ENCODE measurements around the gene ANGEL1. TPM values are rescaled to one million over a fixed set of nuclear protein-coding genes. Genes with fewer than 3 reads are reported as not detected.
A peak's percentile ranks its signal among the peaks of the same experiment; 100 is the strongest.

Gene ANGEL1
- total RNA-seq, 1 donor from 2014 or later: 15.9 TPM

DNA sequence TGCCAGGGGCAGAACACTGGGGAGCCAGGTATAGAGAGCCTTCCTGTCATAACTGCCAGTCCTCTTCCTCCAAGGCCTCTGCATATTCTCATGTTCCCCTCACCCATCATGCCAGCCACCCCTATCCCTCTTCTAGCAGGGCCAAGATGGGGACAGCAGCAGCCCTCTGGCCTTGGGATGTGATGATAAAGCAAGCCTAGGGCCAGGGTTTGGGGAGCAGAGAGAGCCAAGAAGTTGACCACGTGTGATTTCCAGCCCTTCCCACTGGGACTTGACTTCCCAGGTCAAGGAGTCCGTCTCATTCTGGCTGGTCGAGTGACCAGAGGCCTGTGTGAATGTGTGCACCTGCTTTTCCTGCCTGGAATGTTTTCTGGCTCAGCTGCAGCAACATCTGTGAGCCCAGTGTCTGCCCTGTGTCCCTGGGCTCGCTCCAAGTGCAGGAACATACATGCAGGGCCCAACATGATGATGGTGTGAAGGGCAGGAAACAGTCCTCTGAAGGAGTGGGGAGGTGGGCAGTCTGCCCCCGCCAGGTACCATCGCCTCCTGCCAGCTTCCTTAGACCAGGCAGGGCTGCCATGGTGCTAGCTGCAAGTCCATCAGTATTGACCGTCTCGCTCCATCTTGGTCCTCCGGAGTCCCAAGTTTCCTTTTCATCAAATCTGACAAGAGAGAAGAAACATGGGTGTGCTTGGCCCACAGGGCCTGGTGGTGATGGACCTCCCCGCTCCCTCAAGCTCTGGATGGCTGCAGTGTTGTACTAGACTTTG, 30.4 kb downstream of the ANGEL1 start:
- intact Hi-C loops (cut with micrococcal nuclease): loop anchor here (2.0 kb wide), 1 partner anchor 29 kb away; no protein-coding TSS in a partner anchor
- no peaks in the 10 kb centered on the region for H3K9me3 Mint-ChIP-seq
- H3K36me3 Mint-ChIP-seq (ENCODE audit: low read depth): peaks cover 28% of the 10 kb centered on the region
- no peaks in the 10 kb centered on the region for H3K27me3 Mint-ChIP-seq (ENCODE audit: low read depth)
- peak overlapping the region; percentile 34 for H3K4me3 Mint-ChIP-seq (ENCODE audit: low read depth)
- peaks cover 32% of the 10 kb centered on the region for H3K4me1 Mint-ChIP-seq (ENCODE audit: low read depth)
- DNase-seq (ENCODE audit: low spot score): no peak
- H3K27ac Mint-ChIP-seq: peak overlapping the region; percentile 85

DNA sequence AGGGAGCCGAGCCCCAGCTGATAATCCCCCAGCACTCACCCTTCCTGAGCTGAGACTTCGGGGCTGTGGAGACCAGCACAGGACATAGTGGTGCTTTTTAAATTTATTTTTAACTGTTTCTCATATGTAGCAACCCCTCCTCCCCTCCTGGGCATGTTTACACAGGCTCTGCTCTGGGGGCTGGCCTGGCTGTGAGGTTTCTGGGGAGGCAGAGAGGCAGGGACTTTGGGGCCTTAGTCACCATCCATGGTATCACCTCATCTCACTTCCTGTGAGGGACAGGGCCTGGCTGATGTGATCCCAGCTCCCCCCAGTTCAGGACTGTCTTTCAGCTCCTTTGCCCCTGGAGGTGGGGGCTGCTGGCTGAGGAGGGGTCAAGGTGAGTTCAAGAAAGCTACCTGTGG, 31.0 kb downstream of the ANGEL1 start:
- intact Hi-C loops (cut with micrococcal nuclease): loop anchor here (2.0 kb wide), 1 partner anchor 29 kb away; no protein-coding TSS in a partner anchor
- H3K4me3 Mint-ChIP-seq (ENCODE audit: low read depth): no peak overlapping the region
- H3K4me1 Mint-ChIP-seq (ENCODE audit: low read depth): peaks cover 32% of the 10 kb centered on the region
- H3K27ac Mint-ChIP-seq: peak overlapping the region; percentile 85
- no peak for DNase-seq (ENCODE audit: low spot score)
- H3K27me3 Mint-ChIP-seq (ENCODE audit: low read depth): no peaks in the 10 kb centered on the region
- H3K9me3 Mint-ChIP-seq: no peaks in the 10 kb centered on the region
- peaks cover 25% of the 10 kb centered on the region for H3K36me3 Mint-ChIP-seq (ENCODE audit: low read depth)

DNA sequence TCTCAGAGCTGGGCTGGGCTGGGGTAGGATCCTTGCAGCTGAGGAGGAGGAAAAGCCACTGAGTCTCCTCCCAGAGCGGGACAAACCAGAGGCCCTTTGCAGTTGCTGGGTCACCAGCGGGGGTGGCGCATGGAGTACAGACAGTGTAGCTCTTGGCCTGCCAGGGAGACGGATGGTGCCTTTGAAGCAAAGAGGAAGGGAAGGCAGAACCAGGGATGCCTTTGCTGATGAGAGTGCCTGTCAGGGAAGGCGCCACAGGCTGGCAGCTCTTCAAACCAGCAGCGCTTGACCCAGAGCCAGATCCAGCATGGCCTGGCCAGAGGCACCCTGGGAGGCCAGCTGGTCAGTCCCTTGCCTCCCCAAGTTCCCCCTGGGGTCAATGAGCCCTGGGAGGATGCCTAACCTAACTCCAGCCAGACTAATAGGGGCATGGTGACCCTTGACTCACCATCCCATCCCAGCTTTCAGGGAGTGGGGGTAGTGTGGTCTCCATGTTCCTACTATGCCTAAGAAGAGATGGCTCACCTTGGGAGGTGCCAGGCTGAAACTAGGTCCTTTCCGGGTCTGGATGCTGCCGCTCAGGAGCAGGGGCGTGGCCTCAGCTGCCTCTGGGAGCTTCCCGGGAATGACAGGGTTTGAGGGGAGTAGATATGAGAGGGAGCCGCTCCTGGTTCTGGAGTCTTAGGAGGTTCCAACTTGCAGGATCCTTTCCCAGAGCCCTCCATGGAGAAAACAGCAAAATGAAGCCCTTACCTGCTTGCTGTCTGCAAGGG, 31.6 kb downstream of the ANGEL1 start:
- Mint-ChIP-seq H3K4me3 (ENCODE audit: low read depth) (no peak overlapping the region), H3K36me3 (ENCODE audit: low read depth) (peaks cover 21% of the 10 kb centered on the region), H3K4me1 (ENCODE audit: low read depth) (peaks cover 32% of the 10 kb centered on the region), H3K27me3 (ENCODE audit: low read depth) (no peaks in the 10 kb centered on the region), H3K9me3 (no peaks in the 10 kb centered on the region), H3K27ac (peak overlapping the region; percentile 71)
- intact Hi-C loops (cut with micrococcal nuclease): no loop called here
- no peak for DNase-seq (ENCODE audit: low spot score)

DNA sequence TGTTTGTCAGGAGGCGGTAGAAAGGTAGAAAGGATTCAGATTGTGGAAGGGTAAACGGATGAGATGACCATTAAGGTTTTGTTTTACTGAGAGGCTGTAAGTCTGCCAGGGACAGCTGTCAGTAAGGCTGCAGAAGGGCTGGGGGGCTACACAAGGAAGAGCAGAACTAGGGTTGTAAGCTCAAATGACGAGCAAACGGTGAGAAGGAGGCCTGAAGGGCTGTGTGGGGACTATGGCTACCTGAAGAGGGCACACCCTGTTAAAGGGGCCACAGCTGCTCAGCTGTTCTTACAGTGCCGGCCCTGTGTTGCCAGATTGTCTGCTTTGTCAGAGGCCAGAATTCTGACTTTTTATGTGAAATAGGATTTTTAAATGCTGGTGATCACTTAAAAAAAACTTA, 32.3 kb downstream of the ANGEL1 start:
- Mint-ChIP-seq H3K27ac (peak overlapping the region; percentile 50), H3K36me3 (ENCODE audit: low read depth) (peaks cover 21% of the 10 kb centered on the region), H3K27me3 (ENCODE audit: low read depth) (no peaks in the 10 kb centered on the region), H3K4me1 (ENCODE audit: low read depth) (peaks cover 32% of the 10 kb centered on the region), H3K9me3 (no peaks in the 10 kb centered on the region), H3K4me3 (ENCODE audit: low read depth) (no peak overlapping the region)
- intact Hi-C loops (cut with micrococcal nuclease): no loop called here
- no peak for DNase-seq (ENCODE audit: low spot score)

DNA sequence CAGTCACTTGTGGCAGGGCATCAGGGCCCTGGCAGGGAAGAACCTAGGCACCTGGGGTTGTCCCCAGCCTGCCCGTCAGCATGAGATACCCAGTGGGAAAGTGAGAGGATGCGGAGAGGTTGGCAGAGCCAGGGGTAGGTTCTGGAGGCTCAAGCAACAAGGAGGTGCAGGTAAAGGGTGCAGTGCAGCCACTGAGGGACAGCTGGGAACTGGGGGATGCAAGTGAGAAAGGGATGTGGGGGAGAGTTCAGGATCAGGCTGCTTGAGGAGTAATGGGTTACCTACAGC, 32.7 kb downstream of the ANGEL1 start:
- H3K4me1 Mint-ChIP-seq (ENCODE audit: low read depth): peaks cover 32% of the 10 kb centered on the region
- no peaks in the 10 kb centered on the region for H3K9me3 Mint-ChIP-seq
- H3K4me3 Mint-ChIP-seq (ENCODE audit: low read depth): no peak overlapping the region
- intact Hi-C loops (cut with micrococcal nuclease): no loop called here
- no peaks in the 10 kb centered on the region for H3K27me3 Mint-ChIP-seq (ENCODE audit: low read depth)
- peak overlapping the region; percentile 50 for H3K27ac Mint-ChIP-seq
- DNase-seq (ENCODE audit: low spot score): no peak
- peaks cover 21% of the 10 kb centered on the region for H3K36me3 Mint-ChIP-seq (ENCODE audit: low read depth)

DNA sequence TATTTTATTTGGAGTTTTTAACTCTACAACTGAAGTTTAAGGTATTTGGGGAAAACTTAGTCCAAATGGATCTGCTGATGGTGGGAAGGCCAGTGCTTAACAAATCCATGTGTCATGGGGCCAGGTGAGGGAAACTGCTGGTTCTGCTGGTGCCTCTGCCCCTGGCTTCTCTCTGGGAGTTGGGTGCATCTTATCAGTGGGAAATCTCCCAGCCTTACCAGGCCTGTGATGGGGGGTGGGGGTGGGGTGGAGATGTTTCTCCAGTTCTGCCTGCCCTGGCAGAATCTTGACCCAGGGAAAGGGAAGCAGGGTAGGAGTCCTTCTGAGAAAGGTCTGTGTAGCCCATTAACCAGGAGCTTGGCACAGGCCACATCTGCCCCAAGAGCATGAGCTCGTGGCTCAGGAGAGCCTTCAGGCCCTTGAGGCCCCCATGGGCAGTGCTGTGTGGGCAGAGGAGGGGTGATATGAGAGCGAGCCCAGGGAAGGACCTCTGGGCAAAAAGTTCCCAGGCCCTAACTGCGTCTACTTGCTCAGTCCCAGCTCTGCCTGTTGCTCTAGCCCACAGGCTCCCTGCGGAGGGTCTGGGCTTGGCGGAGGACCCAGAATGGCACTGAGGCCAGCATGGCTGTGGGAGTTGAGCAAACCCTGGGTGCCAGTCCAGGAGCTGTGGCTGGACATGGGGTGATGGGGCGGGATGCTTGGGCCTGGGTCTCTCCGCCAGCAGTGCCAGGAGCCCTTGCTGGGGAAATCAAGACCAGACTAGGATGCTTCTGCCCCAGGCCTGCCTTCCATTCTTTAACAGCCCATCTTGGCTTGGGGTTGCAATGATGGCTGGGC, 33.2 kb downstream of the ANGEL1 start:
- Mint-ChIP-seq H3K27ac (peak overlapping the region; percentile 50), H3K9me3 (no peaks in the 10 kb centered on the region), H3K27me3 (ENCODE audit: low read depth) (no peaks in the 10 kb centered on the region), H3K4me3 (ENCODE audit: low read depth) (no peak overlapping the region), H3K36me3 (ENCODE audit: low read depth) (peaks cover 18% of the 10 kb centered on the region), H3K4me1 (ENCODE audit: low read depth) (peaks cover 30% of the 10 kb centered on the region)
- no peak for DNase-seq (ENCODE audit: low spot score)
- intact Hi-C loops (cut with micrococcal nuclease): no loop called here

DNA sequence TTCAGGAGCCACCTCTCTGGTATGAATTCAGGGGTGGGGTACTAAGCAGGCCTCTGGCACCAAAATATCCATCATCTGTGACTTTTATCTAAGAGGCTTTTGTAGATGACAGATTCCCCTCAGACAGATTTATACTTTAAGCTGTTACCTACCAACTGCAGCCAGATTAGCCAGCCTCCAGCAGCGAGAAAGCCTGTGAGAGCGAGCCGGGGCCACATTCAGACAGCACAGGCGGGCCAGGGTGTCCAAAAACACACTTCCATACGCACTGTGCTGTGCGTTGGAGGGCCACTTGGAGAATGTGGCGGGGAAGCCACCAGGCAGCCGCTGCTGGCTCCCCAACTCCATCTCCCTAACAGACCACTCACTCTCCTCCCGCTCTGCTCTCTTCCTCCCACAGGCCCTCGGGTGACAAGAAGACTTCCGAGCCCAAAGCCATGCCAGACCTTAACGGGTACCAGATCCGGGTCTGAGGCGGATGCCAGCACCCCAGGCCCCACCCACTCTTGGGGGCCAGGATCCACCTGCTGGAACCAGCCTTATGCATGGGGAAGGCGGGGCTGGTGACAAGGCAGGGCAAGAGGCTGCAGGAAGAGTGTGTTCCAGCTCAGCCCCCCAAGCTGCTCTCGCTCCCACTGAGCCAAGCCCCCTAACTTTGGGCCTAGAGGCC, 34.0 kb downstream of the ANGEL1 start:
- intact Hi-C loops (cut with micrococcal nuclease): no loop called here
- Mint-ChIP-seq H3K27ac (no peak overlapping the region), H3K36me3 (ENCODE audit: low read depth) (peaks cover 18% of the 10 kb centered on the region), H3K9me3 (no peaks in the 10 kb centered on the region), H3K27me3 (ENCODE audit: low read depth) (no peaks in the 10 kb centered on the region), H3K4me1 (ENCODE audit: low read depth) (peaks cover 33% of the 10 kb centered on the region), H3K4me3 (ENCODE audit: low read depth) (no peak overlapping the region)
- DNase-seq (ENCODE audit: low spot score): no peak

DNA sequence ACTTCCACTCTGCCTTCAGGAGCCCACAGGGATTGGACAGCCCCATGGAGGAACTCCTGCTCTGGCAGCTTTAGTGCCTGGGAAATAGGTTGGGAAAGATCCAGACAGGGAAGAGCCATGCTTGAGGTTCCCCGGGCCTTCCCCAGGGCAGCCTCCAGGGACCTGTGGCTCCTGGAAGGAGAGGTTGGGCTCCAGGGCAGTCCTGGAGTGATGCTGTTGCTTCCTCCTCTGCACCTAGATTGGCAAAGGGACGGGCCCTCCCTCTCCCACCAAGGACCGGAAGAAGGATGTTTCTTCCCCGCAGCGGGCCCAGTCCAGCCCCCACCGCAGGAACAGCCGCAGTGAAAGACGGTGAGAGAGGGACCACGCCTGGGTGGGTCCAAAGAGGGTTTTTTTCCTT, 35.0 kb downstream of the ANGEL1 start:
- Mint-ChIP-seq H3K4me3 (ENCODE audit: low read depth) (no peak overlapping the region), H3K36me3 (ENCODE audit: low read depth) (peaks cover 12% of the 10 kb centered on the region), H3K4me1 (ENCODE audit: low read depth) (peaks cover 32% of the 10 kb centered on the region), H3K27ac (no peak overlapping the region), H3K27me3 (ENCODE audit: low read depth) (no peaks in the 10 kb centered on the region), H3K9me3 (no peaks in the 10 kb centered on the region)
- intact Hi-C loops (cut with micrococcal nuclease): no loop called here
- DNase-seq (ENCODE audit: low spot score): no peak

DNA sequence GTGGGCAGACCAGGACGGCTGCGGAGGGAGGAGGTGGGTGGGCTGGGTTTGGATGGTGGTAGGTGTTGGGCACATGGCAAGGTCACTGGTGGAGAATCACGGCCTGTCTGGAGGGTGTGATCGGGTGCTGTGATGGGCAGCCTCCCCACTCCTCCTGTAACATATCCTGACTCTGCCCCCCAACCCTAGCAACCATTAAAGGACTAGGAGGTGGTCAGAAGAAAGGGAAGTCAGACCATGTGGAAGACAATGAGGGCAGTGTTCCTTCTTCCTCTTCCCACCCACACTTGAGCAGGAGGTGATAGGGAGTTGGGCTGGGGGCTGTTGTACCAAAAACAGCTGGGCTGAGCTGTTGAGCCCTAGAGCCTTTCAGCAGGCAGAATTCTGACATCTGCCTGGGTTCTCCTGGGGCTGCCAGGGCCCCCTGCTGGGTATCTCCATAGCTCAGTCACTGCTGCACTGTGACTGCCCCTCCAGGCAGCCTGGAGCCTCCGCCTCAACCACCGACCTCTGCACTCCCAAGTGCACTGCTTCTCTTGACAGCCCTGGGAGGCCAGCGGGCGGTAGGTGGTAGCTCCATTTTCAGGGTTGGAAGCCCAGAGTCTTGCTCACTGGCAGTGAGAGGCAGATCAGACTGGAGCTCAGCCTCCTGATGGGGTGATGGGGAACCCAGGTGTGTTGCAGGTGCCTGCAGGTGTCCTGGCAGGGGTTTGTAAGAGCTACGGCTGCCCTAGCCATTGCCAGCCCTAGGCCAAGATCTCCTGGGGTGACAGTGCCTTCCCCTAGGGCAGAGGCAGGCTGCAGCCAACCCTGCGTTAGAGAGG, 36.0 kb downstream of the ANGEL1 start:
- no peak overlapping the region for H3K27ac Mint-ChIP-seq
- H3K4me3 Mint-ChIP-seq (ENCODE audit: low read depth): no peak overlapping the region
- no peaks in the 10 kb centered on the region for H3K9me3 Mint-ChIP-seq
- H3K4me1 Mint-ChIP-seq (ENCODE audit: low read depth): peaks cover 29% of the 10 kb centered on the region
- DNase-seq (ENCODE audit: low spot score): no peak
- peaks cover 7% of the 10 kb centered on the region for H3K36me3 Mint-ChIP-seq (ENCODE audit: low read depth)
- H3K27me3 Mint-ChIP-seq (ENCODE audit: low read depth): no peaks in the 10 kb centered on the region
- intact Hi-C loops (cut with micrococcal nuclease): no loop called here

DNA sequence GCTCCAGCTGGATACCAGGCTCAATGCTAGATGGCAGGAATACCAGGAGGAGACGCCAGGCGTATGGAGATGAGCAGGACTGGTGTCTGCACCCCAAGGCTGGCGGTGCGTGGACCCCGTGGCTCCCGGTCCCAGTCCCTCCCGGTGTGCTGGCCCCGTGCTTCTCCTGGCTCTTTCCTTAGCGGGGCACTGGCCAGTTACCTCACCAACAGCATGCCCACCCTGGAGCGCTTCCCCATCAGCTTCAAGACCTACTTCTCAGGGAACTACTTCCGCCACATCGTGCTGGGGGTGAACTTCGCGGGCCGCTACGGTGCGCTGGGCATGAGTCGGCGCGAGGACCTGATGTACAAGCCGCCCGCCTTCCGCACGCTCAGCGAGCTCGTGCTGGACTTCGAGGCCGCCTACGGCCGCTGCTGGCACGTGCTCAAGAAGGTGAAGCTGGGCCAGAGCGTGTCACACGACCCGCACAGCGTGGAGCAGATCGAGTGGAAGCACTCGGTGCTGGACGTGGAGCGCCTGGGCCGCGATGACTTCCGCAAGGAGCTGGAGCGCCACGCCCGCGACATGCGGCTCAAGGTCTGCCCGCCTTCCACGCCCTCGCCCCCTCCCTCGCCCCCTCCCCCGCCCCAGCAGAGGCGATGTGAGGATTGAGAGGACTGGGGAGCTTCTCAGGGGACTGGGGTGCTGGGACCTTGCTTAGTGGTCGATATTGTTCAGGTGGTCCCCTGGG, 36.8 kb downstream of the ANGEL1 start:
- Mint-ChIP-seq H3K27ac (no peak overlapping the region), H3K36me3 (ENCODE audit: low read depth) (peaks cover 7% of the 10 kb centered on the region), H3K9me3 (no peaks in the 10 kb centered on the region), H3K27me3 (ENCODE audit: low read depth) (no peaks in the 10 kb centered on the region), H3K4me3 (ENCODE audit: low read depth) (no peak overlapping the region), H3K4me1 (ENCODE audit: low read depth) (peaks cover 25% of the 10 kb centered on the region)
- intact Hi-C loops (cut with micrococcal nuclease): no loop called here
- no peak for DNase-seq (ENCODE audit: low spot score)

DNA sequence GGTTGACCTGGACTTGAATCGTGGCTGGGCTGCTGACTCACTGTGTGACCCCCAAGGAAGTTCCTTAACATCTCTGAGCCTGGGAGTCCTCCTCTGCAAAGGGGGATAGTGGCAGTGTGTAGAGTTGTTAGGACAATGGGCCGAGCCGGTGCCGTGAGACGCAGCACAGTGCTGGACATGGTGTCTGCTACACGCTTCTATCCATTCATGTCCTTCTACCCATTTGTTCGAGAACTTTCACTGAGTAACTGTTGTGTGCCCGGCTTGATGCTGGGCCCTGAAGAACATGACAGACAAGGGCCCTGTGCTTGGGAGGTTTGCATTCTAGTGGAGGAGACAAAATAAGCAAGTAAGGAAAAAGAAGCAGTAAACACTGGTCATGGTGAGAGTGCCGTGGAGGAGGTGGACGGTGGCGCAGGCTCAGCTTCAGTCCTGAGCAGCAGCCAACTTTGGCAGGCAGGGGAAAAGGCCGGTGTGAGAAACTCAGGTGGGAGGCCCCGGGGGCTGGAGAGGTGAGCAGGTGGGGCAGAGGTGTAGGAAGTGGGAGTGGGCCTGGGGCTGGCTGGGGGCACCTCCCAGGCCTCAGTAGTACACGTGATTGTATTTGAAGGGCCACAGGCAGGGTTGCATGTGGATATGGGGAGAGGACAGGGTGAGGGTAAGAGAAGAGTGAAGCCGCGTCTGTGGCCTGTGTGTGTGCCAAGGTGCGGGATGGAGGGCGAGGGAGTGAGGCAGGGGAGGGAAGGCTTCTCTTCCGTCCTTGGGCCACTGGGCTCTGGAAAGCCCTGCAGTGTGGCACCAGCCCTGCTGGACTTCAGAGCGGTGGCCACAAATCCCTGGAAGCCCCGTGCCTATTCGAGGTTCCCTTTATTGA, 37.6 kb downstream of the ANGEL1 start:
- H3K4me3 Mint-ChIP-seq (ENCODE audit: low read depth): no peak overlapping the region
- H3K27me3 Mint-ChIP-seq (ENCODE audit: low read depth): peaks cover 2% of the 10 kb centered on the region
- peaks cover 18% of the 10 kb centered on the region for H3K4me1 Mint-ChIP-seq (ENCODE audit: low read depth)
- intact Hi-C loops (cut with micrococcal nuclease): no loop called here
- peaks cover 3% of the 10 kb centered on the region for H3K36me3 Mint-ChIP-seq (ENCODE audit: low read depth)
- H3K9me3 Mint-ChIP-seq: no peaks in the 10 kb centered on the region
- DNase-seq (ENCODE audit: low spot score): no peak
- H3K27ac Mint-ChIP-seq: no peak overlapping the region
